Kidney (tissue), 14 donors: Measurements from ENCODE around the gene ITGA2B. TPM values are rescaled to one million over a fixed set of nuclear protein-coding genes. Genes with fewer than 3 reads are reported as not detected.
"Not testable (repeated sequence)": the region's sequence is repeated elsewhere in the genome, so short reads cannot be mapped to it uniquely, and the experiment has no call there.

Experiments
- DNase-seq, 5 donors: peaks; one replicate each; pipeline ENCODE4 v3.0.0-alpha.2; 2013 to 2020
- FAIRE-seq: peaks from 2 replicates; lab custom pipeline; 2012; peaks lifted over from hg19 to GRCh38; lab: Jason Lieb, UNC
- H3K27ac ChIP-seq, 2 donors: one replicate each; pipeline ENCODE4 v1.7.0; 2013; ENCODE audit warnings: low read depth in 2 of 2, low read length in 2 of 2, inconsistent platforms in 1 of 2
- H3K27me3 ChIP-seq: one replicate; pipeline ENCODE4 v1.7.1; 2013; ENCODE audit warnings: low read length, inconsistent platforms; ENCODE audit not compliant: control insufficient read depth, insufficient read depth
- H3K36me3 ChIP-seq, 3 donors: one replicate each; pipeline versions ENCODE4 v1.7.0 to v1.7.1; 2013; ENCODE audit warnings: low read length in 3 of 3, control low read depth in 1 of 3, inconsistent platforms in 1 of 3; ENCODE audit not compliant: insufficient read depth in 3 of 3, control insufficient read depth in 2 of 3
- H3K4me1 ChIP-seq, 3 donors: one replicate each; pipeline versions ENCODE4 v1.7.0 to v1.7.1; 2013; ENCODE audit warnings: low read length in 3 of 3, inconsistent platforms in 1 of 3, low read depth in 1 of 3; ENCODE audit not compliant: control insufficient read depth in 2 of 3, insufficient read depth in 2 of 3
- H3K4me3 ChIP-seq, 3 donors: one replicate each; pipeline versions ENCODE4 v1.7.0 to v1.8.1; 2013; ENCODE audit warnings: low read length in 3 of 3, control low read depth in 1 of 3, inconsistent platforms in 1 of 3
- H3K9ac ChIP-seq, 3 donors: one replicate each; pipeline versions ENCODE4 v1.7.0 to v1.7.1; 2013; ENCODE audit warnings: low read length in 3 of 3, control low read depth in 1 of 3, inconsistent platforms in 1 of 3
- H3K9me3 ChIP-seq, 3 donors: one replicate each; pipeline versions ENCODE4 v1.7.0 to v1.7.1; 2013; ENCODE audit warnings: low read length in 3 of 3, control low read depth in 1 of 3, inconsistent platforms in 1 of 3; ENCODE audit not compliant: control insufficient read depth in 2 of 3, insufficient read depth in 1 of 3
- intact Hi-C: fragments of 100-400 bp; cut with DNase I; formaldehyde crosslinking; loops from one replicate; pipeline ENCODE4 v1.11.1; 2022
- polyA plus RNA-seq: library from polyadenylated mRNA; stranded (reverse); fragments of 350-450 nt; fragmentation: Illumina TruSeq; extraction: RNeasy Lipid Tissue Mini Kit (QIAGEN cat#74804); gene quantifications from one replicate; pipeline ENCODE4 v1.2.3, GENCODE V29; 2014; ENCODE audit warnings: low read depth, low replicate concordance; ENCODE audit not compliant: insufficient read depth
- total RNA-seq: library from RNA; stranded (reverse); fragmentation: NEBNext Ultra II Directional; extraction: Animal tissue kit (Norgen Biotek cat#: 25700); gene quantifications from one replicate; pipeline ENCODE4 v1.2.1, GENCODE V29; 2021
- TF ChIP-seq, protein P1 (sequence below): IDR thresholded peaks from 3 replicates; pipeline ENCODE4 v1.5.1; 2012; ENCODE audit warnings: mild to moderate bottlenecking, moderate library complexity, borderline replicate concordance; ENCODE audit not compliant: insufficient read depth; ENCODE audit errors: extremely low read depth
- donor health status: control.
- donor health status: control.
- donor health status: control.
- donor health status: control.
- donor health status: control.
- donor health status: DM: yes; HTN: yes; CAD: no.
- donor health status: Normal renal cell carcinoma (clear cell type).

ITGA2B gene
- total and polyA plus RNA-seq, 2 donors from 2014 or later: 0.67 to 1.7 TPM

DNA sequence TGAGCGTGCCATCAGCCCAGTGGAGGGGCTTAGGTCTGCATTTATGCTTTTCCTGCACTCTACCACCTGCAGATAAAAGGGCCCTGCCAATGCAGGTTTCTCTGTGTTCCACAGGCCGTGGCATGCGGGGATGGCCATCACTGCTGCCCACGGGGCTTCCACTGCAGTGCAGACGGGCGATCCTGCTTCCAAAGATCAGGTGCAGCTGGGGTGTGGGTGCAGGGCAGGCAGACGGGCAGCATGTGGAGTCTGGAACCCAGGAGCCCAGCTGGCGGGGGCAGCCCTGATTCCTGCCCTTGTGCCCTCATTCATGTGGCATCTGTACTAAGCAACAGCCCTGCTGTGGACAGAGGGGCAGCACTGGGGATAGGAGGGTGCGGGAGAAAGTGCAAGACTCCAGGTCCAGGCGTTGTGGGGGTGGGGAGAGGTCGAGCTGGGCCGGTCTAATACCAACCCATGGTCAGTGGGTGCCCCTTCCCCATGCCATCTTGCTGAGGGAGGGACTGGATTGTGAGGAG is 39.8 kb downstream of the ITGA2B start:
- no peak for FAIRE-seq
- TF ChIP-seq, protein P1, sequence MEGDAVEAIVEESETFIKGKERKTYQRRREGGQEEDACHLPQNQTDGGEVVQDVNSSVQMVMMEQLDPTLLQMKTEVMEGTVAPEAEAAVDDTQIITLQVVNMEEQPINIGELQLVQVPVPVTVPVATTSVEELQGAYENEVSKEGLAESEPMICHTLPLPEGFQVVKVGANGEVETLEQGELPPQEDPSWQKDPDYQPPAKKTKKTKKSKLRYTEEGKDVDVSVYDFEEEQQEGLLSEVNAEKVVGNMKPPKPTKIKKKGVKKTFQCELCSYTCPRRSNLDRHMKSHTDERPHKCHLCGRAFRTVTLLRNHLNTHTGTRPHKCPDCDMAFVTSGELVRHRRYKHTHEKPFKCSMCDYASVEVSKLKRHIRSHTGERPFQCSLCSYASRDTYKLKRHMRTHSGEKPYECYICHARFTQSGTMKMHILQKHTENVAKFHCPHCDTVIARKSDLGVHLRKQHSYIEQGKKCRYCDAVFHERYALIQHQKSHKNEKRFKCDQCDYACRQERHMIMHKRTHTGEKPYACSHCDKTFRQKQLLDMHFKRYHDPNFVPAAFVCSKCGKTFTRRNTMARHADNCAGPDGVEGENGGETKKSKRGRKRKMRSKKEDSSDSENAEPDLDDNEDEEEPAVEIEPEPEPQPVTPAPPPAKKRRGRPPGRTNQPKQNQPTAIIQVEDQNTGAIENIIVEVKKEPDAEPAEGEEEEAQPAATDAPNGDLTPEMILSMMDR: no peak
- intact Hi-C loops: no loop called here
- Histone ChIP-seq H3K27ac (no peak overlapping the region), H3K4me1 (peaks cover 0 to 11% (median 0%) of the 10 kb centered on the region in 3 donors), H3K9me3 (no peaks in the 10 kb centered on the region), H3K9ac (no peak overlapping the region), H3K27me3 (no peaks in the 10 kb centered on the region), H3K36me3 (peaks cover 0 to 11% (median 8%) of the 10 kb centered on the region in 3 donors), H3K4me3 (no peak overlapping the region)
- DNase-seq: no peak

DNA sequence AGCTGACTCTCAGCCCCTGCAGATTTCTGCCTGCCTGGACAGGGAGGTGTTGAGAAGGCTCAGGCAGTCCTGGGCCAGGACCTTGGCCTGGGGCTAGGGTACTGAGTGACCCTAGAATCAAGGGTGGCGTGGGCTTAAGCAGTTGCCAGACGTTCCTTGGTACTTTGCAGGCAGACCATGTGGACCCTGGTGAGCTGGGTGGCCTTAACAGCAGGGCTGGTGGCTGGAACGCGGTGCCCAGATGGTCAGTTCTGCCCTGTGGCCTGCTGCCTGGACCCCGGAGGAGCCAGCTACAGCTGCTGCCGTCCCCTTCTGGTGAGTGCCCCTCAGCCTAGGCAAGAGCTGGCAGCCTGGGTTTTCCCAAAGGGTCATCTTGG is 40.5 kb downstream of the ITGA2B start:
- no peak overlapping the region for H3K4me3 ChIP-seq
- H3K27me3 ChIP-seq: no peaks in the 10 kb centered on the region
- FAIRE-seq (no peak), DNase-seq (no peak)
- H3K9ac ChIP-seq: no peak overlapping the region
- H3K4me1 ChIP-seq: peaks cover 0 to 13% (median 0%) of the 10 kb centered on the region in 3 donors
- peaks cover 0 to 11% (median 8%) of the 10 kb centered on the region in 3 donors for H3K36me3 ChIP-seq
- H3K27ac ChIP-seq: no peak overlapping the region
- intact Hi-C loops: no loop called here
- H3K9me3 ChIP-seq: no peaks in the 10 kb centered on the region
- TF ChIP-seq, protein P1: no peak

DNA sequence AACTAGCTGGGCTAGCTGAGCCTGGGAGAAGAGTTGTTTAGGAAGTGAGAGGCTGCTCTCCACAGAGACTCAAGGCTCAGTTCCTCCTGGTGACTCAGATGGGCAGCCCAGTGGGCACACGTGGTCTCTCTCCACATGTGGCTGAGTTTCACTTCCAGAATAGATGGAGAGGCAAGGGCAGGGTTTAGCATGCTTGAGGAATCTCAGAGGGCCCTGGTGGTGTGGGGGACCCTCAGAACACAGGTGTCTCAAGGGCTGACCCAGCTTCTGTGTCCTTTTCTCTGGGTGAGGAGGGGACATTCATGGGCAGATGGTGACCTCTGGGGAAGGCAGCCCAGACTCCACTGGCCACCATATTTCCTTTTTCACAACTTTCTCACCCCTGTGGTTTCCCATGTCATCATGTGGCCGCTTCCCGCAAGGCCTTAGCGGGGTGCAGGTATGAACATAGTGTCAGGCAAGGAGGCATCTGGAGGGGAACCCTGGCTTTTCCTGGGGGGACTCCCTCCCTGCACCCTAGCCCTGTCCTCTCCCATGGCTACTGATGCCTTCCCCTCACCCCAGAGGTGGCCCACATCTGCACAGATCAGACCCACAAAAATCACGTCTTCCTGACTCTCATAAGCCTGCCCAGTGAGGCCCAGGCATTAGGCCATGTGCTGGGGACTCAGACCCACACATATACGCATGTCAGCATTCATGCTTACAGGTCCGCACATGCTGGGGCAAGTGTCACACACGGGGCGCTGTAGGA is 41.0 kb downstream of the ITGA2B start:
- DNase-seq (no peak), FAIRE-seq (no peak)
- no peak overlapping the region for H3K9ac ChIP-seq

DNA sequence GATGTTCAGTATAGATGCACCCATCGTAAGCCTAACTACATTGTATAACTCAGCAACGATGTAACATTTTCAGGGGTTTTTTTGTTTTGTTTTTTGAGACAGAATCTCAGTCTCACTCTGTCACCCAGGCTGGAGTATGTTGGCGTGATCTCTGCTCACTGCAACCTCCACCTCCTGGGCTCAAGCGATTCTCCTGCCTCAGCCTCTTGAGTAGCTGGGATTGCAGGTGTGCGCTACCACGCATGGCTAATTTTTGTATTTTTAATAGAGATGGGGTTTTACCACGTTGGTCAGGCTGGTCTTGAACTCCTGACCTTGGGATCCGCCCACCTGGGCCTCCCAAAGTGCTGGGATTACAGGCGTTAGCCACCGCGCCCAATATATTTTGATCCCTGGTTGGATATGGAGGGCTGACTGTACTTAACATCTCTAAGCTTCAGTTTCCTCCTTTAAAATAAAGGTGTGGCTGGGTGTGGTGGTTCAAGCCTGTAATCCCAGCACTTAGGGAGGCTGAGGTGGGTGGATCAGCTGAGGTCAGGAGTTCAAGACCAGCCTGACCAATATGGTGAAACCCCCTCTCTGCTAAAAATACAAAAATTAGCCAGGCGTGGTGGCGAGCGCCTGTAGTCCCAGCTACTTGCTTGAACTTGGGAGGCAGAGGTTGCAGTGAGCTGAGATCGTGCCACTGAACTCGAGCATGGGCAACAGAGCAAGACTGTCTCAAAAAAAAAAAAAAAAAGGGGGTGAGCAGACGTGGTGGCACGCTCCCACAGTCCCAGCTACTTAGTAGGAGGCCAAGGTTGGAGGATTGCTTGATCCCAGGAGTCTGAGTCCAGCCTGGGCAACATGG is 42.0 kb downstream of the ITGA2B start:
- H3K4me1 ChIP-seq: peaks cover 0 to 13% (median 0%) of the 10 kb centered on the region in 3 donors

More for the DNA sequence above, 41.0 kb downstream of the ITGA2B start:
- H3K9me3 ChIP-seq: no peaks in the 10 kb centered on the region
- H3K36me3 ChIP-seq: peaks cover 0 to 11% (median 8%) of the 10 kb centered on the region in 3 donors
- TF ChIP-seq, protein P1: no peak
- H3K4me3 ChIP-seq: no peak overlapping the region
- peaks cover 0 to 13% (median 0%) of the 10 kb centered on the region in 3 donors for H3K4me1 ChIP-seq
- intact Hi-C loops: no loop called here
- no peaks in the 10 kb centered on the region for H3K27me3 ChIP-seq
- no peak overlapping the region for H3K27ac ChIP-seq

More for the DNA sequence above, 42.0 kb downstream of the ITGA2B start:
- DNase-seq, H3K36me3 ChIP-seq, intact Hi-C loops, FAIRE-seq, H3K4me3 ChIP-seq, H3K9ac ChIP-seq, H3K9me3 ChIP-seq, H3K27ac ChIP-seq, H3K27me3 ChIP-seq: not testable (repeated sequence)
